Stimulated activated CD8-positive, alpha-beta memory T cell treated with anti-CD3 and anti-CD28 coated beads, Interleukin-7, amount 100 ng/mL, for 48 hours (primary cell): ENCODE results near the gene NDUFS2.
"Not testable (repeated sequence)": the region's sequence is repeated elsewhere in the genome, so short reads cannot be mapped to it uniquely, and the experiment has no call there.

Experiments
- DNase-seq, 2 donors: peaks; one replicate each; pipeline ENCODE4 v3.0.0-alpha.2; 2020; ENCODE audit warnings: low read depth in 1 of 2; ENCODE audit errors: extremely low read depth in 1 of 2

The NDUFS2 gene

GRCh38 chr1:161242313-161242712, 40.1 kb downstream of the NDUFS2 start:
- no peak for DNase-seq

GRCh38 chr1:161244888-161245287, 42.7 kb downstream of the NDUFS2 start:
- DNase-seq: no peak

DNA sequence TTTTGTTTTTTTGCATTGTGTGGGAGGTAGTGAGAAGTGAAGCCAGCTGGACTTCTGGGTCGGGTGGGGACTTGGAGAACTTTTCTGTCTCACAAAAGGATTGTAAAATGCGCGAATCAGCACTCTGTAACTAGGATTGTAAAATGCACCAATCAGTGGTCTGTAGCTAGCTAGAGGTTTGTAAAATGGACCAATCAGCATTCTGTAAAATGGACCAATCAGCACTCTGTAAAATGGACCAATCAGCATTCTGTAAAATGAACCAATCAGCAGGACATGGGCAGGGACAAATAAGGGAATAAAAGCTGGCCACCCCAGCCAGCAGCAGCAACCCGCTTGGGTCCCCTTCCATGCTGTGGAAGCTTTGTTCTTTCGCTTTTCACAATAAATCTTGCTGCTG, 47.9 kb downstream of the NDUFS2 start:
- DNase-seq: not testable (repeated sequence)

DNA sequence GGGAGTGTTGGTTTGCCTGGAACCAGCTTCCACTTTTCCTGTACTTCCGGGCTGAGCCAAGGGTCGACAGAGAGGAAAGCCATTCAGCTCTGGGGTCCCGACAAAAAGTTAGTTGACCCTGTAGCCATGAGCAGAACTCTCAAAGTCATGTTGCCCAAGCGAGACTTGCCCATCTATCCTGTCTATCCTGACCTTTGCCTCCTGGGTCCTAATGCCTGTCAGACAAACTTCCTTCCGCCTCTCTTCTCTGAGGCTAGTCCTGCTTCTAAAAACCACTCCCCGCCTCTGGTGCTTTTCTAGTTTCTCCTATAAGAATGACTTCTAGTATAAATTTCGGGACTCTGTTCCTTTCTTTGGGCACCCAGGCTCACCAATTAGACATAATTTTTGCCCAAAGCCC, 48.7 kb downstream of the NDUFS2 start:
- no peak for DNase-seq

- DNase-seq: no peak
Measured at GRCh38 chr1:161251579-161251978, 49.4 kb downstream of the NDUFS2 start.

DNA sequence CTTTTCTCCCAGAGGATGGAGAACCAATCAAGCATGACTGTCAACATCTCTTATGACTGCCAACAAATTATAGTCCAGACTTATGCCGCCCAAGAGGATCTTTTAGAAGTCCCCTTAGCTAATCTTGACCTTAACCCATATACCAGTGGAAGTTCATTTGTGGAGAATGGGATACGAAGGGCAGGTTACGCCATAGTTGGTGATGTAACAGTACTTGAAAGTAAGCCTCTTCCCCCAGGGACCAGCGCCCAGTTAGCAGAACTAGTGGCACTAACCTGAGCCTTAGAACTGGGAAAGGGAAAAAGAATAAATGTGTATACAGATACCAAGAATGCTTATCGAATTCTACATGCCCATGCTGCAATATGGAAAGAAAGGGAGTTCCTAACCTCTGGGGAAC, 53.1 kb downstream of the NDUFS2 start:
- not testable (repeated sequence) for DNase-seq

- DNase-seq: not testable (repeated sequence)
Measured at GRCh38 chr1:161255955-161256520, 53.9 kb downstream of the NDUFS2 start.

GRCh38 chr1:161257109-161257508, 54.9 kb downstream of the NDUFS2 start:
- not testable (repeated sequence) for DNase-seq

DNA sequence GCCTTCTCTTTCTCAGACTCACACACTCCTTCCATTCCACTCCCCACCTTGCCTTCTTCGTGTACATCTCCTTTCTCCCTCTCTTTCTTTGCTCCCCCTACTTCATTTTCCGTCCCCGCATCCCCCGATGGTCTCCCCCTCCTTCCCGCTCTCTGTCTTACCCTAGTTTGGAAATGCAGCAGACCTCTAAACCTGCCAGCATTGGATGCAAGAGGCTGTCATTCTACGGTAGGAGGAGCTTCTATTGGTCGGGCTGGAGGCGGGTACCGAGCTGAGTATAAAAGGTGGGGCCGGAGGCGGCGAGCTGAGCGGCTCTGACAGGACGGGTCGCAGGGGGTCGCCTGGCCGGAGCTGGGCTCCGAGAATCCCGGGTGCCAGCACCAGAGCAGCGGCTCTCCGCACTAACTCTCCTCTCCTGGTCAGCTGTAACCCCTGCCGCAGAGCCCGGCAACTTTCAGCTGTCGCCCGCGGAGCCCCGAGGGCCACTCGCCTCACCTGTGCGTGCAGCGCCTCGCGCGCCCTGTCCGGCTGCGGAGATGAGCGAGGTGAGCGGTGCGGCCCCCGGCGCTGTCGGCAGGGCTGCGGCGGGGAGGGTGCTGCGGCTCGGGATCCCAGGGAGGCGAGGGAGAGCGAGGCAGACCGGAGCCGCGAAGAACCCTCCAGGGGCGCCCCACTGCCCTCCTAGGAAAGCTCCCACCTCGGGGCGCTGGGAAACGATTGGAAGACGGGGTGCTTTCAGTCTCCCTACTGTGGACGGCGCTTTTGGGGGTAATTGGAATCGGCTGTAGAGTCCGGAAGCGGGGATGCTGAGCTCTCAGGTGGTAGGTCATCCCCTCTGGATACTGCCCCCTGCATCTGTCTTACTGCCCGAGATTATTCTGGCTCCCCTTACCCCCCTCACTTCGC, 56.5 kb downstream of the NDUFS2 start, which contains the start of gene PCP4L1:
Gene PCP4L1 (plus strand): TSS at position 307 of the 906 bp plus-strand sequence. CDS start 230 bp downstream, at position 537.
- peak in 1 of 2 donors; percentile 14 for DNase-seq

- no peak for DNase-seq
Measured at GRCh38 chr1:161259345-161259702, 57.2 kb downstream of the NDUFS2 start.

DNA sequence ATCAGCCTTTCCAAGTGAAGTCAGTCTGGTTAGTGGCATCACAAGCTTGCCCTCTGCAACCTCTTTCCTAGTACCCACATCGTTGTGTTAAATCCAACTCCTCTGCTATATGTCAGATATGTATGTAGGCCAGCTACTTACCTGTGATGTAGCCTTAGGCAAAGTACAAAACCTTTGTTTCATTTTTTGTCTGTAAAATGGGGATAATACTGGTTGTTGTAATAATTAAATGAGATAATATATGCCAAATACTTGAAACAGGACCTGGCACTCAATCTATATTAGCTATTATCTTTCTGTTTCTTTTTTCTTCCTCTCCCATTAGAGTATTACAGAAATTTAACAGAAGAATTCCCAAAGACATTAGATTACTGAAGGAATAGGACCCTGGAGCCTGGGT, 57.6 kb downstream of the NDUFS2 start:
- DNase-seq: no peak

DNA sequence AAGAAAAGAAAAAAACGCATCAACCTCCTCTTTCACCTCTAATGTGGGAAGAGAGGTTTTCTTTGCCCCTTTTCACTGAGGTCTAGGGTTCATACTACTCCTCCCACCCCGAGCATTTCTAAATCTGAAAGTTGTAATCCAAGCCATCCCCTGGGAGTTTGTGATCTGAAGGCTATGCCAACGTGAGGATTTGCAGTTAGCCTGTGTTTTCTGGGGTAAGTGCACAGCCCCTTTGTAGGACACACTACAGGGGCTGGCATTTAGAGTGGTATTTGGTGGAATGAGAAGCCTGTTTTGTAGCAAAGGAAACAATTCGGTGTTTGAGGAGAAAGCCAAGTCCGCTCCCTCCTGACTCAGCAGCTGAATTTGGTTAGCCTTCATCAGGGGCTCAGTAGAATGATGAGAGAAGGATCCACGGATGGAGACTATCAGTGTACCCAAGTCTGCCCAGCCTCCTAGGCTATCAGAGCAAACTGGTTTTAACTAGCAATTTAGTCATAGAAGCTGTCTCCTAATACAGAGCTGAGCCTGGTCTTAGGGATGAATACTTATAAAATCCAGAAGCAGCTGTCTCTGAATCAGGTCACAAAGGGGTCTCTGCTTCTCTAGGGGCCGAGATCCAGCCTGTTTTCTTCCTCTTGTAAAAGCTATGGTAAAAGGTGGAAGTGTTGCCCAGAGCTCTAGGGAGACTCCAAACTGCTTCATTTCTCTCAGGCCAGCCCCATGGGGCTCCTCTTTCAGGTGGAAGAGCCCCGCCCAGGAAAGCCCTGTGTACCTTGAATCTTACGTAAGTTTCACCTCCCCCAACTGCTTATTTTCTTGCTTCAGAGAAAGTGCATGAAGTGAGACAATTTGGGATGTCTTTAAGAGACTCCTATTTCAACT, 58.5 kb downstream of the NDUFS2 start:
- no peak for DNase-seq

GRCh38 chr1:161261261-161262235, 59.4 kb downstream of the NDUFS2 start:
- no peak for DNase-seq
